HL-60/S4 (cell line): Measurements from ENCODE around the gene KRT36.

Experiments
- in situ Hi-C: fragments of 300-500 bp; cut with MboI; formaldehyde crosslinking; loops from 2 replicates; pipeline ENCODE4 v1.14.3; 2022; ENCODE audit warnings: low sequenced_read_pairs

Gene KRT36

DNA sequence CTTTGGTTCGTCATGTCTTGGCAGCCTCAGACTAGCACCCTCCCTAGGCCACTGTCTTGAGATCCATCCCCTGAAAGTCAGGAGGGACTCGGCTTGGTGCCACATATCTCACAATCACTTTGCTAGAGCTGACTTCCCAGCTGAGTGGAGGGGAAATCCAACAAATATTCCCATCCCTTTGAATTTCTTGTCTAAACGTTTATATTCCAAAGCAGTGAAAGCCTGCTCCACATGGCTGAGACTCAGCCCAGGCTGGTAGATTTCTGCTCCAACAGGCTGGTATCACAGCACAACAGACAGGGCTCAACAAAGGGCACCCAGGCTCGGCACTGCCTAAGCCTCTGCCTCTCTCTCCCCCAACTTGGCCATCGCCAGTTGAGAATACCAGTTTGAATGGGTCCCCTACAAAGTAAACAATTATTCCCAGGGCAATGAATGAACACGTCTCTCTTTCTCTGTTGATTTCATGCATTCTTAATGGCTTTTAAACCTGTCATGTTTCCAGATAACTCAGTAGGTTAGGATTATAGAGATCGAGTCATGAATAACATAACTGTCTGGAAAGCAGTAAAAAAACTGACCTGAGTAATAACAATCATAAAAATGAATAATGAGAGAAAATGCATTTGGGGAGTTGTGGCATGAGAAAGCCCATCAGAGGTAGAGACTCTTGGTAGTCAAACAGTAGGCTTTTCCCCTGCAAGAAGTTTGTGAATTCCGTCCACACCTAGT lies 14.7 kb upstream of the KRT36 start:
- in situ Hi-C loops: no loop called here

GRCh38 chr17:41503202-41503601 lies 13.5 kb upstream of the KRT36 start:
- in situ Hi-C loops: no loop called here

GRCh38 chr17:41500131-41500911 lies 10.6 kb upstream of the KRT36 start:
- in situ Hi-C loops: no loop called here

- in situ Hi-C loops: no loop called here
Measured at GRCh38 chr17:41499714-41500113, 10.0 kb upstream of the KRT36 start.

- in situ Hi-C loops: no loop called here
Measured at GRCh38 chr17:41498276-41498675, 8.6 kb upstream of the KRT36 start.

DNA sequence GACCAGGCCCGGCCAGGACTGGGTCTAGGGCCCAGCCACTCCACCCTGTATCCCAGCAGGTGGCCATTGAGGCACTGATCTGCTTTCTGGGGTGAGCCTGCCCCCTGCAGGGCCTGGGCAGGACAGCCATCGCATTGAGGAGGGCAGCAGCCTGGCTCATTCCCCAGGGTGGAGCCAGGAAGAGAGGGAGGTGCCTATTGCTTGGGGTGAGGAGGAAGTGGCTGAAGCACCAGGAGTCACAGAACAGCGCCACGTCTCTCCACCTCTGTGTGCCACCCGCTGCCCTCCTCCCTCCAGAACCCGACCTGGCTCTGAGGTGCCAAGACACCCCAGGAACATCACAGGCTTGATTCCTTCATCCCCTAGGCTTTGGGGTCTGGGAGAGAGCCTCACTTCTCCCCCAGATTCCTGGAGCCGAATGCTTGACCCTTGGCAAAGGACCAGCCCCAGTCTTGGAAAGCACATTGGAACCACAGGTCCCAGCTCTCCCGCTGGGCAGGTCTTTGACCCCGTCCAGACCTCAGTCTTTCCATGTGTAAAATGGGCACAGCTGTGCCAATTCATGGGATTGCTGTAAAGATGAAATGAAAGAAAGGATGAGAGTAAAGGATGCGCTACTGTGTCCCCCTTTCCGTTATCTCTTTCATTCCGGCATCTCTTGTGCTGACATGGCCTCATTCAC lies 7.2 kb upstream of the KRT36 start:
- in situ Hi-C loops: no loop called here

- in situ Hi-C loops: no loop called here
Measured at GRCh38 chr17:41494524-41494923, 4.8 kb upstream of the KRT36 start.

GRCh38 chr17:41492771-41493170 lies 3.1 kb upstream of the KRT36 start:
- in situ Hi-C loops: no loop called here

- in situ Hi-C loops: no loop called here
Measured at GRCh38 chr17:41492351-41492750, 2.6 kb upstream of the KRT36 start.

GRCh38 chr17:41491476-41491875 lies 1.8 kb upstream of the KRT36 start:
- in situ Hi-C loops: no loop called here

- in situ Hi-C loops: no loop called here
Measured at GRCh38 chr17:41490000-41490990, 585 bp upstream of the KRT36 start.

DNA sequence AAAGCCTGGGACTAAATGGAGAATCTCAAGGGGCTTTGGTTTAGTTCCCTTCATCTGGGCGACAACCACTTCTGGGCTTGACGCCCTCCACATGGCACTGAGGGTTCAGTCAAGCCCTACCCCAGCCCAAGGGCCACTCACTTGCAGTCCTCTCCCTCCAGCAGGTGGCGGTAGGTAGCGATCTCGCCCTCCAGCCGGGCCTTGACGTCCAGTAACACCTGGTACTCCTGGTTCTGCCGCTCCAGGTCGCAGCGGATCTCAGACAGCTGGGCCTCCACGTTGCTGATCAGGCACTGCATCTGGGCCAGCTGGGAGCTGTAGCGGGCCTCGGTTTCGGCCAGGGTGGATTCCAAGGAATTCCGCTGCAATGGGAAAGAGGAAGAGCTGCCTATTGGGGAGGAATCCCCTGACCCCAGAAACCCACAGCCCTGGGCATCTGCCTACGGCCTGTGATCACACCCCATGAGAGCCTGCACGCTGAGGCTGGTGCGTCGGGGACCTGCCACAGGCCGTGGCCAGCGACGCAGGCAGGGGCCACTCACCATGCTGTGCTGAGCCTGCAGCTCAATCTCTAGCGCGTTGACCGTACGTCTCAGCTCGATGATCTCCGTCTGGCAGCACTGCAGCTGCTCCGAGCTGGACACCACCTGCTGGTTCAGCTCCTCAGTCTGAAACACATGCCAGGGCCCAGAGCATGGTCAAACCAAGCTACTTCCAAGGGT lies 2.7 kb downstream of the KRT36 start:
- in situ Hi-C loops: no loop called here

- in situ Hi-C loops: no loop called here
Measured at GRCh38 chr17:41486316-41486715, 3.4 kb downstream of the KRT36 start.

- in situ Hi-C loops: no loop called here
Measured at GRCh38 chr17:41484920-41485904, 4.5 kb downstream of the KRT36 start.

- in situ Hi-C loops: no loop called here
Measured at GRCh38 chr17:41483991-41484826, 5.5 kb downstream of the KRT36 start.

- in situ Hi-C loops: no loop called here
Measured at GRCh38 chr17:41483531-41483930, 6.2 kb downstream of the KRT36 start.

DNA sequence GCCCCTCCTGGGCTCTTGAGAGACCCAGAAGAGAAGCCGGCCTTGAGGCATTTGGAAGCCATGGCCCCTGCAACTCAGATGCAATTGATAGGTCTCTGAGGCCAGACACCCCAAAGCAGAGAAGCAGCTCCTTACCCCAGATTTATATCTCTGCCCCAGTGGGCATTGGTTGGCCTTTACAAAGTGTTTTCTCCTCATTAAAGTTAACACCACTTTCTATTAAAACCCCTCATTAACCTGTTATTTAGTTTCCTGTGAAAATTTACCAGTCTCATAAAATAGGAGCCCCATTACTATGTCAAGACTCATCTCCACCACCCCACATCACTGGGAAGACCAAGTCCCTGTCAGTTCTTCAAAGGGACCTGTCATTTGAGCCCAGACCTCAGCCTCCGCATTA lies 8.7 kb downstream of the KRT36 start, which contains the start of gene KRT35:
Gene KRT35 (minus strand): TSS at position 116 of the 400 bp plus-strand sequence. CDS start 54 bp downstream, at position 62.
- in situ Hi-C loops: no loop called here

GRCh38 chr17:41480581-41480980 lies 9.1 kb downstream of the KRT36 start:
- in situ Hi-C loops: no loop called here
